GM20000 (cell line): ENCODE results near the gene CAMK4.

Experiments used
- DNase-seq: peaks from one replicate; pipeline ENCODE4 v3.0.0; 2012; ENCODE audit warnings: low spot score
- TF ChIP-seq, protein P1 (sequence below): IDR thresholded peaks from 2 replicates; pipeline ENCODE4 v1.5.1; 2012; ENCODE audit warnings: mild to moderate bottlenecking, control low read depth; ENCODE audit errors: extremely low read depth, missing control alignments

CAMK4 gene

DNA sequence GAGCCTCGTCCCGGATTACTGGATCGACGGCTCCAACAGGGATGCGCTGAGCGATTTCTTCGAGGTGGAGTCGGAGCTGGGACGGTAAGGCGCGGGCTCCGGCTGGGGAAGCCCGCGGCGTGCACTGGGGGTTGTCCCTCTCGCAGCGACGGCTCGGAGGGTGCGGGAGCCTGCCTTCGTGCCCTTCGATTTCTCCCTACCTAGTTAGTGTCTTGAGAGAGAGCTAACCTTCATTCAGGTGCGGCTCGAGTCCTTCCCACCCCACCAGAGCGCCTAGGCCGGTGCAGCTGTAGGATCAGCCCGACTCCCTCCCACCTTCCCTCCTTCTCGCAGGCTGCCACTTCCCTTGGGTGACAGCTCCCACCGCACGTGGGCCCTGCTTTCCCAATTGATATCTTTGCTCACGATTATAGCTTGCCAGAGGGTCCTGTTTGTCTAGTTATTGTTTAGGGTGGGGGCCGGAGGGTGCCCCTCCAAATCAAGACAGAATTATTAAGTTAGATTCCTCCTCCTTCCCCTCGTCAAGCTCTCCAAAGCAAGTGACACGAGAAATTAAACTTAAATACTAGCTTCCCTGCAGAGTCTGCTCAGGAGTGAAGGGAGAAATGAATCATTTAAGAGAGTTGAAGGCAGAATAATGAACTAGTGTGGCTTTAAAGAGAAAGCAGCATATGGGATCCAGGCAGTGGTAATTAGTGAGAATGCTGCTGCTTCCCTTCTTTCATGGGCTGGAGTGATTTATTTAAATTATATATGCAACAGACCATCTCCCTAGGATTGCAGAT, 569 bp downstream of the CAMK4 start:
- TF ChIP-seq, protein P1, sequence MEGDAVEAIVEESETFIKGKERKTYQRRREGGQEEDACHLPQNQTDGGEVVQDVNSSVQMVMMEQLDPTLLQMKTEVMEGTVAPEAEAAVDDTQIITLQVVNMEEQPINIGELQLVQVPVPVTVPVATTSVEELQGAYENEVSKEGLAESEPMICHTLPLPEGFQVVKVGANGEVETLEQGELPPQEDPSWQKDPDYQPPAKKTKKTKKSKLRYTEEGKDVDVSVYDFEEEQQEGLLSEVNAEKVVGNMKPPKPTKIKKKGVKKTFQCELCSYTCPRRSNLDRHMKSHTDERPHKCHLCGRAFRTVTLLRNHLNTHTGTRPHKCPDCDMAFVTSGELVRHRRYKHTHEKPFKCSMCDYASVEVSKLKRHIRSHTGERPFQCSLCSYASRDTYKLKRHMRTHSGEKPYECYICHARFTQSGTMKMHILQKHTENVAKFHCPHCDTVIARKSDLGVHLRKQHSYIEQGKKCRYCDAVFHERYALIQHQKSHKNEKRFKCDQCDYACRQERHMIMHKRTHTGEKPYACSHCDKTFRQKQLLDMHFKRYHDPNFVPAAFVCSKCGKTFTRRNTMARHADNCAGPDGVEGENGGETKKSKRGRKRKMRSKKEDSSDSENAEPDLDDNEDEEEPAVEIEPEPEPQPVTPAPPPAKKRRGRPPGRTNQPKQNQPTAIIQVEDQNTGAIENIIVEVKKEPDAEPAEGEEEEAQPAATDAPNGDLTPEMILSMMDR, result no peak
- peak; percentile 36 for DNase-seq

- TF ChIP-seq, protein P1, result no peak
- peak; percentile 65 for DNase-seq
Measured at GRCh38 chr5:111225926-111226325, 1.7 kb downstream of the CAMK4 start.

- DNase-seq, result no peak
- TF ChIP-seq, protein P1, result no peak
Measured at GRCh38 chr5:111226556-111226955, 2.4 kb downstream of the CAMK4 start.

- DNase-seq, result no peak
- TF ChIP-seq, protein P1, result no peak
Measured at GRCh38 chr5:111227226-111227782, 3.1 kb downstream of the CAMK4 start.

- no peak for DNase-seq
- TF ChIP-seq, protein P1, result no peak
Measured at GRCh38 chr5:111227801-111228200, 3.6 kb downstream of the CAMK4 start.

DNA sequence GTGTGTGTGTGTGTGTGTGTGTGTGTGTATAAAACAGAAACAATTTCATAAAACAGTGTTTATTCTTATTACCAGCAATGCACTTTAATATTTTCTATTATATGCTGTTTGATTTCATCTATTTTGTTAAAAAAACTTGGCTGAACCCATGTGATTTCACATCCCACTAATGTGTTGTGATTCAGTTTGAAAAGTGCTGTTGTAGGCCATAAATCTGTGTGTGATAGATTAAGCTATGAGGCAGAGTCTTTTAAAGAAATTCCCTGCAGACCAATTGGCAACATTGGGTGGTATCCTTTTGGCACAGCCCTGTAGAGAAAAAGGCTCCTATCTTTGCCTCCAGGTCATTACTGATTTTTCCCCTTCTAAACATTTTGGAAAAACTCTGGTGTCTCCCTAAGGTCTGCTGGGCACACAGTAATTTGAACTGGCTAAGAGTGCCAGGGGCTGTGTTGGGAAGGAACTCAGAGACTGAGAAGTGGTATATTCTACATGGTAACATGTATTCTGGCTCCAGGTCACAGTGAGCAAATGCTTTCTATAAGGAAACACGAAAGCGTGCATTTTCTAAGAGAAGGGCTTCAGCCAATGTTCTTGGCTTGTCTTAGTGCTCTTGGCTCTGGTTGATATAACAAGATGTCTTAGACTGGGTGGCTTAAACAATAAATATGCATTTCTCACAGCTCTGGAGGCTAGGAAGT, 4.5 kb downstream of the CAMK4 start:
- TF ChIP-seq, protein P1, result no peak
- DNase-seq, result no peak
